ENCODE data around the gene ARID1B.

- TF ChIP-seq CREB1 (CRISPR knock-in tag; IDR thresholded peaks at IDR 0.05) (no peak), ZNF232 (CRISPR knock-in tag; IDR thresholded peaks at IDR 0.05) (no peak), ATF1 (CRISPR knock-in tag; IDR thresholded peaks at IDR 0.05) (no peak), SMAD3 (CRISPR knock-in tag; IDR thresholded peaks at IDR 0.05; ENCODE audit: borderline replicate concordance) (no peak), JUN (CRISPR knock-in tag; IDR thresholded peaks at IDR 0.05) (no peak), FOXJ3 (CRISPR knock-in tag; IDR thresholded peaks at IDR 0.05; ENCODE audit: borderline replicate concordance) (no peak), ESRRA (CRISPR knock-in tag; IDR thresholded peaks at IDR 0.05; ENCODE audit: borderline replicate concordance) (no peak), CTCF (IDR thresholded peaks at IDR 0.05) (no peak), SP1 (CRISPR knock-in tag; conservative IDR thresholded peaks at IDR 0.05) (no peak), EMX1 (CRISPR knock-in tag; IDR thresholded peaks at IDR 0.05) (no peak), PREB (CRISPR knock-in tag; IDR thresholded peaks at IDR 0.05; ENCODE audit: borderline replicate concordance) (no peak)
Measured at GRCh38 chr6:157172830-157173536, 395.8 kb downstream of the ARID1B start.
